SK-N-MC (cell line): ENCODE data around the gene MMP1.

ENCODE experiments used
- EZH2 ChIP-seq: fragments of 200-600 bp; sonication (generic); IDR thresholded peaks from one replicate; pipeline ENCODE4 v1.6.1; 2017; ENCODE audit warnings: antibody characterized with exemption
- FOXP2 ChIP-seq: optimal IDR thresholded peaks from 2 replicates; pipeline ENCODE3; 2011; ENCODE audit warnings: mild to moderate bottlenecking, moderate library complexity; ENCODE audit not compliant: insufficient read depth; ENCODE audit errors: extremely low read length, control extremely low read depth
- POLR2AphosphoS5 ChIP-seq: IDR thresholded peaks from 2 replicates; pipeline ENCODE4 v1.6.1; 2012; ENCODE audit warnings: mild to moderate bottlenecking, low read depth, low read length, borderline replicate concordance

DNA sequence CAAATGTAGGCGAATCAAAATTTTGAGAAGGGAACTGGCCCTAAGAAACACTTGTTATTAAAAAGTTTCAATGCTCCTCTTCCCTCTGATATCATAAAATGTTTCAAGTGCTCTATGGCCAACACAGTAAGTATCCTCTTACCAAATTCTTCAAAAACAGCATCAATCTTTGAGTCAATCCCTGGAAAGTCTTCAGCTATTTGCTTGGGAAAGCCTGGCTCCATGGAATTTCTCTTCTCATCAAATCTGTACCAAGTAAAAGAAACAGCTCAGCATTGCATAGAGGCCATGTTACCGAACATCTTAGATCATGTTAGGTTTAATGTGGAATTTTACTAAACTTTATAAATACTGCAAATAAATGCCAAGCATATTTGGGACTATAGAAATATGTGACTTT is 39.2 kb upstream of the MMP1 start:
- TF ChIP-seq EZH2 (no peak), POLR2AphosphoS5 (no peak), FOXP2 (no peak)
